ENCODE data around the gene MBD1. TPM values are rescaled to one million over a fixed set of nuclear protein-coding genes. Genes with fewer than 3 reads are reported as not detected.
"Not testable (repeated sequence)": the region's sequence is repeated elsewhere in the genome, so short reads cannot be mapped to it uniquely, and the experiment has no call there.

The MBD1 gene
- total and polyA plus RNA-seq, 3 experiments from 2014 or later: 38.7 to 99.2 (median 83.0) TPM

DNA sequence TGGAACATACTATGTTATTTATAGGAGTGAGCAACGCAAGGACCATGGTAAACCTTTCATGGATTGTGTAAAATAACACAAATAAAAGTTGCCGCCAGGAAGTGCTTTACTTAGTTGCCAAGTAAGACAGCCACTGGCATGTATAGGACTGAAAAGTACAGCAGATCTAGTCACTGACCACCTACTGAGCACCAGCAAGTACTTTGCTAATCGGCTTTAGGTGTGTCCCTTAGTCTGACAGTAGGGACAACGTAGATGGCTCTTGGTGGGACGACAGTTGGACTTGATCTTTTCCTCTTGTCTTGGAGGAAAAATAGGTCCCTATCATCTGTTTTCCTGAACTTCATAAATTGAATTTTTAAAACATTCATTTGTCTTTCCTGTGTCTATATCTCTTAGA is 19.8 kb upstream of the MBD1 start:
- Mint-ChIP-seq H3K9me3 (peaks cover 0 to 4% (median 2%) of the 10 kb centered on the region in 5 donors), H3K36me3 (peaks cover 0 to 4% (median 0%) of the 10 kb centered on the region in 3 donors), H3K4me3 (no peak overlapping the region), H3K27me3 (peaks cover 36 to 57% of the 10 kb centered on the region in 2 donors), H3K27ac (no peak overlapping the region), H3K4me1 (peaks cover 6 to 12% (median 8%) of the 10 kb centered on the region in 3 donors)
- no peak overlapping the region for H3K27ac ChIP-seq (ENCODE audit: low read depth, low read length)
- ChIA-PET CTCF (no interaction called here), POLR2A (no interaction called here)
- H3K36me3 ChIP-seq (ENCODE audit: insufficient read depth, low read length): no peaks in the 10 kb centered on the region
- DNase-seq: no peak
- peaks cover 13% of the 10 kb centered on the region for H3K4me1 ChIP-seq (ENCODE audit: insufficient read depth, low read length)
- peaks cover 9% of the 10 kb centered on the region for H3K27me3 ChIP-seq (ENCODE audit: insufficient read depth, low read length, poor library complexity, severe bottlenecking)
- no peaks in the 10 kb centered on the region for H3K9me3 ChIP-seq (ENCODE audit: low read length)
- no peak overlapping the region for H3K4me3 ChIP-seq (ENCODE audit: low read length)

DNA sequence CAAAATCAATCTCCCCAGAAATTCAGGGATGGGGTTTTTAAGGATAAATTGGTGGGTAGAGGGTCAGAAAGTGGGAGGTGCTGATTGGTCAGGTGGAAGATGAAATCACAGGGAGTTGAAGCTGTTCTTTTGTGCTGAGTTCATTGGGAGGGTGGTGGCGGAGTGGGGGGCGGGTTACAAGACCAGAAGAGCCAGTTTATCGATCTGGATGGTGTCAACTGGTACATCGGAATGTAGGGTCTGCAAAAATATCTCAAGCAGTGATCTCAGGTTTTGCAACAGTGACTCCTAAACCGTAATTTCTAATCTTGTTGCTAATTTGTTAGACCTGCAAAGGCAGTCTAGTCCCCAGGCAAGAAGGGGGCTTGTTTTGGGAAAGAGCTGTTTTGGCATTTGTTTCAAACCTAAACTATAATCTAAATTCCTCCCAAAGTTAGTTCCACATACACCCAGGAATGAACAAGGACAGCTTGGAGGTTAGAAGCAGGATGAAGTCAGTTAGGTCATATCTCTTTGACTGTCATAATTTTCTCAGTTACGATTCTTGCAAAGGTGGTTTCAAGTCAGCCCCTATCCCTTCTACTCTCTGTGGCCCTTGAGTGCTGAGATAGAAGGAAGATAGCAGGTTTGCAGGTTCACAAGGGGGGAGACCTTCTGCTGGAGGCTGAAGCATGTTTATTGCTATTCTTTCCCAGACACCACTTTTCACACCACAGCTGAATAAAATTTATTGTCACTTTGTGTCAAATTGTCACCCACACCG is 18.5 kb upstream of the MBD1 start:
- H3K27me3 ChIP-seq (ENCODE audit: insufficient read depth, low read length, poor library complexity, severe bottlenecking): peaks cover 9% of the 10 kb centered on the region
- peaks cover 32 to 50% of the 10 kb centered on the region in 2 donors for H3K27me3 Mint-ChIP-seq

DNA sequence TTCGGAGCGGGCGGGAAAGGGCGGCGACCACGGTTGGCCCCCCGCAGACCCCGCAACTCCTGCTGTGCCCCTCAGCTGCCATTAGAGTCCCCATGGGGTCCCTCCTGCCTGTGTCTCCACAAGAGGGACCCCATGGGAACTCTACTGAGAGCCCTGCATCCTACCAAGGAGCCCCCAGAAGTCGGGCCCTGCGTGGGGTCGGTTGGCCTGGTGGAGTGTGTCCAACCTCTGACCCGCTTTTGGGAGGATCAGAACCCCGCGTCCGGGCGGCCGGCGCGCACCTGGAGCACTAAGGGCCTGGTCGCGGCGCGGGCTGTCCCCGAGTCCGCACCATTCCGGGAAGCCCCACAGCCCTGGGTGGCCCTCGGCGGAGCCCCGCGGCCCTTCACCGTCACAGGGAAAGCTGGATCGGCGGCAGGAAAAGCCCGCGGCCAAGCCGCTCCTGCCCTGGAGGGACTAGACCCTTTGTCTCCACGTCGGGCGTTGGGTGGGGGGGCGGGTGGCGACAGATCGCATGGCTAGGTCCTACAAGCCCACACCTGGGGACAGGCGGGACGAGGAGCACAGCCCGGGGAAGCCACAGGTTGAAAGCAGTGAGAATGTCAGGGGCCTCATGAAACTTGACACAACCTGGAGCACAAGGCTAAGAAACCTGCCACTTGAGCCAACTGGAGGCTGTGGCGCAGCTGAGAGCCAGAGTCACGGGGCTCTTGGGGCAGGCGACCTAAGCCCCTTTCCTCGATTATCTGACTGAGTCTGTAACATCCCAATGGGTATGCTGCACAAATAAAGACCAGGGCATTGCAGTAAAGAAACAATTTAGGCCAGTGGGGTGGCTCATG is 17.3 kb upstream of the MBD1 start:
- Mint-ChIP-seq H3K27me3 (peaks cover 28 to 39% of the 10 kb centered on the region in 2 donors), H3K4me1 (peaks cover 6 to 12% (median 8%) of the 10 kb centered on the region in 3 donors), H3K36me3 (no peaks in the 10 kb centered on the region), H3K9me3 (no peaks in the 10 kb centered on the region), H3K4me3 (peak overlapping the region; percentile 28 to 86 (median 80)), H3K27ac (no peak overlapping the region)
- H3K27ac ChIP-seq (ENCODE audit: low read depth, low read length): no peak overlapping the region
- DNase-seq: no peak
- no peaks in the 10 kb centered on the region for H3K36me3 ChIP-seq (ENCODE audit: insufficient read depth, low read length)
- H3K4me3 ChIP-seq (ENCODE audit: low read length): peak overlapping the region; percentile 52
- CTCF ChIA-PET: interaction anchor here (0.9 kb wide), 1 partner anchor 9 kb away, joined by 6 read pairs; no protein-coding TSS in a partner anchor
- POLR2A ChIA-PET: interaction anchor here (0.8 kb wide), 1 partner anchor 10 kb away, joined by 4 read pairs; no protein-coding TSS in a partner anchor
- no peaks in the 10 kb centered on the region for H3K9me3 ChIP-seq (ENCODE audit: low read length)
- peaks cover 13% of the 10 kb centered on the region for H3K4me1 ChIP-seq (ENCODE audit: insufficient read depth, low read length)
- peaks cover 9% of the 10 kb centered on the region for H3K27me3 ChIP-seq (ENCODE audit: insufficient read depth, low read length, poor library complexity, severe bottlenecking)

More for the DNA sequence above, 18.5 kb upstream of the MBD1 start:
- H3K4me3 Mint-ChIP-seq: peak overlapping the region in 2 of 7 donors; percentile 3 to 11
- Histone ChIP-seq H3K9me3 (ENCODE audit: low read length) (no peaks in the 10 kb centered on the region), H3K4me3 (ENCODE audit: low read length) (no peak overlapping the region), H3K36me3 (ENCODE audit: insufficient read depth, low read length) (no peaks in the 10 kb centered on the region), H3K4me1 (ENCODE audit: insufficient read depth, low read length) (peaks cover 13% of the 10 kb centered on the region), H3K27ac (ENCODE audit: low read depth, low read length) (no peak overlapping the region)
- ChIA-PET CTCF (interaction anchor here (1.4 kb wide), 1 partner anchor 58 kb away, joined by 4 read pairs; no protein-coding TSS in a partner anchor), POLR2A (no interaction called here)
- no peaks in the 10 kb centered on the region for H3K9me3 Mint-ChIP-seq
- DNase-seq: no peak
- peaks cover 6 to 12% (median 8%) of the 10 kb centered on the region in 3 donors for H3K4me1 Mint-ChIP-seq
- H3K27ac Mint-ChIP-seq: no peak overlapping the region
- no peaks in the 10 kb centered on the region for H3K36me3 Mint-ChIP-seq

DNA sequence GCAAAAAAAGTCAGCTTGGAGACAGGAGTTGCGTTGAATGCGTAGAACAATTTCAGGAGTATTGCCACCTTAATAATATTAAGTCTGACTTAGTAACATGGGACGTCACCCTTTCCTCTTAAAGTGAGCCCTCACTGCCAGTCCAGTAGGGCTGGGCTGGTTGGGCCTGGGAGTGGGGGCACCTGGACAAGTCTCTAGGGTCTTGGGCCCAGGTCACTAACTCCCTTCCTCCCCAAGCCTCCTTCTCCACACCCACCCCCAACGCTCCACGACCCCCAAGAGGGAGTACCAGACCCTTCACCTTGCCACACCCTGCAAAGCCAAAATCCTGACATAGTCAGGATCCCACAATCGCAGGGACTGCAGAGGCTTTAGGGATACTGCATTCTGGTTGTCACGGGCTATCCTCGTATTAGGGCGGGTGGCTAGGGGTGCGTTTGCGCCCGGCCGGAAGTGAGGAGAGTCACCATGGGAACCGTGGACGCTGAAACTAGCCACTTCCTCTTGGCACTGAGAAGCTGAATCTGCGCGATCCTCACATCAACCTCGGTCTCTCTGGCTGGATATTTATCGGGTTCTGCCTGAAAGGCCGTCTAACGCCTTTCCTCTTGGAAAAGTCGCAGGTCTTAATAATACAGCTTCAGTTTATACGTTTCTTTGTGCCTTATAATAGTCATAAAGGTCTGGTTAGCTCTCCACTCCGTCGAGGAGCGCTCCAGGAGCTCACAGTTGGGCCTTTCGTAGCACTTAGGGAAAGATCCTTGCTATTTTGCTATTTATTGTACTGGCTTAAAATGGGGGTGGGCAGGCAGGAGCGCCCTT is 16.5 kb upstream of the MBD1 start:
- peak overlapping the region; percentile 49 to 86 (median 80) for H3K4me3 Mint-ChIP-seq
- peaks cover 25 to 31% of the 10 kb centered on the region in 2 donors for H3K27me3 Mint-ChIP-seq
- CTCF ChIA-PET: interaction anchor here (0.8 to 0.9 kb wide), 2 partner anchors 9 to 670 kb away, joined by 3 to 6 read pairs; partner anchors contain the start of gene ELAC1
- no peaks in the 10 kb centered on the region for H3K9me3 Mint-ChIP-seq
- DNase-seq: peak; percentile 42 to 85 (median 63)
- peaks cover 9% of the 10 kb centered on the region for H3K27me3 ChIP-seq (ENCODE audit: insufficient read depth, low read length, poor library complexity, severe bottlenecking)
- peak overlapping the region; percentile 52 for H3K4me3 ChIP-seq (ENCODE audit: low read length)
- H3K4me1 Mint-ChIP-seq: peaks cover 6 to 12% (median 8%) of the 10 kb centered on the region in 3 donors
- H3K9me3 ChIP-seq (ENCODE audit: low read length): no peaks in the 10 kb centered on the region
- H3K4me1 ChIP-seq (ENCODE audit: insufficient read depth, low read length): peaks cover 13% of the 10 kb centered on the region
- H3K27ac ChIP-seq (ENCODE audit: low read depth, low read length): no peak overlapping the region
- H3K36me3 ChIP-seq (ENCODE audit: insufficient read depth, low read length): no peaks in the 10 kb centered on the region
- H3K27ac Mint-ChIP-seq: peak overlapping the region in 3 of 8 donors; percentile 29 to 95 (median 74)
- POLR2A ChIA-PET: interaction anchor here (0.8 kb wide), 1 partner anchor 9 kb away, joined by 4 read pairs; no protein-coding TSS in a partner anchor
- no peaks in the 10 kb centered on the region for H3K36me3 Mint-ChIP-seq

DNA sequence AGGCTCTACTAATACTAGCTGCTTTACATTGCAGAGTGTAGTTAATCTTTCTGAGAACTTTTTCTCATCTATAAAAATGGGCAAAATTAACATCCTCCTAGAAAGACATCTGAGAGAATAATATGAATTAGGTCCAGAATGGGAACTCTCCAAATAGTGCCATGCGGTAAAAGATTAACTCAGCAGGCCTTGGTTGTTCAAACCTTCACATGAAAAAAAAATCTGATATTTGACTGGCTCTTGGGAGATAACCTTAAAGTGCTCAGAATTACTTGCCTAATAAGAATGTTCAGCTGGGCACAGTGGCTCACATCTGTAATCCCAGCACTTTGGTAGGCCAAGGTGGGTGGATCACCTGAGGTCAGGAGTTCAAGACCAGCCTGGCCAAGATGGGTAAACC is 11.7 kb upstream of the MBD1 start:
- DNase-seq: no peak
- Mint-ChIP-seq H3K36me3 (peaks cover 0 to 1% (median 0%) of the 10 kb centered on the region in 3 donors), H3K27me3 (peaks cover 1 to 11% of the 10 kb centered on the region in 2 donors), H3K9me3 (no peaks in the 10 kb centered on the region), H3K4me3 (peak overlapping the region in 1 of 7 donors; percentile 43), H3K4me1 (peaks cover 6 to 12% (median 12%) of the 10 kb centered on the region in 3 donors), H3K27ac (no peak overlapping the region)
- ChIA-PET CTCF (interaction anchor here (1.4 kb wide), 1 partner anchor 27 kb away, joined by 3 read pairs; the partner anchor contains the start of gene CFAP53), POLR2A (no interaction called here)
- H3K9me3 ChIP-seq (ENCODE audit: low read length): no peaks in the 10 kb centered on the region
- H3K27ac ChIP-seq (ENCODE audit: low read depth, low read length): no peak overlapping the region
- peaks cover 8% of the 10 kb centered on the region for H3K4me1 ChIP-seq (ENCODE audit: insufficient read depth, low read length)
- no peaks in the 10 kb centered on the region for H3K27me3 ChIP-seq (ENCODE audit: insufficient read depth, low read length, poor library complexity, severe bottlenecking)
- H3K36me3 ChIP-seq (ENCODE audit: insufficient read depth, low read length): no peaks in the 10 kb centered on the region
- H3K4me3 ChIP-seq (ENCODE audit: low read length): no peak overlapping the region

DNA sequence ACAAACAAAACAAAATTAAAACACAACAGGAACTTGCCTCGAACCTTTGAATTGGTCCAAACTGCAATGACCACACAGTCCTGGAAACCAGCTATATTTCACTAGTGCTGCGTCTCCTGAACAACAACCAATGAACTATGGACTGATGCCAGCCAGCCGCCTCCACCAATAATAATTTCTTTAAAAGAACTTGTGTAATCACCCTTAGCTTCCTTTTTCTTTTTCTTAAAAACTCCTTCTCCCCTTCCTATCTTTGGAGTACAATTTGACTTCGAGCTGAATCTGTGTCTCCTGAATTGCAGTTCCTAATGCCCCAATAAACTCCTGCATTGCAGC is 7.8 kb upstream of the MBD1 start:
- CTCF ChIA-PET: interaction anchor here (0.9 to 1.4 kb wide), 3 partner anchors 21 to 68 kb away, joined by 3 to 4 read pairs (median 4); partner anchors contain the start of gene CFAP53
- Histone ChIP-seq H3K27me3 (ENCODE audit: insufficient read depth, low read length, poor library complexity, severe bottlenecking) (no peaks in the 10 kb centered on the region), H3K27ac (ENCODE audit: low read depth, low read length) (no peak overlapping the region), H3K4me3 (ENCODE audit: low read length) (no peak overlapping the region), H3K4me1 (ENCODE audit: insufficient read depth, low read length) (peaks cover 9% of the 10 kb centered on the region), H3K36me3 (ENCODE audit: insufficient read depth, low read length) (no peaks in the 10 kb centered on the region), H3K9me3 (ENCODE audit: low read length) (no peaks in the 10 kb centered on the region)
- Mint-ChIP-seq H3K27me3 (no peaks in the 10 kb centered on the region), H3K27ac (peak overlapping the region; percentile 53 to 90 (median 80)), H3K4me3 (peak overlapping the region; percentile 56 to 82 (median 71)), H3K9me3 (no peaks in the 10 kb centered on the region), H3K36me3 (peaks cover under 1 to 37% (median 6%) of the 10 kb centered on the region in 3 donors), H3K4me1 (peaks cover 21 to 31% (median 24%) of the 10 kb centered on the region in 3 donors)
- POLR2A ChIA-PET: no interaction called here
- DNase-seq: no peak

DNA sequence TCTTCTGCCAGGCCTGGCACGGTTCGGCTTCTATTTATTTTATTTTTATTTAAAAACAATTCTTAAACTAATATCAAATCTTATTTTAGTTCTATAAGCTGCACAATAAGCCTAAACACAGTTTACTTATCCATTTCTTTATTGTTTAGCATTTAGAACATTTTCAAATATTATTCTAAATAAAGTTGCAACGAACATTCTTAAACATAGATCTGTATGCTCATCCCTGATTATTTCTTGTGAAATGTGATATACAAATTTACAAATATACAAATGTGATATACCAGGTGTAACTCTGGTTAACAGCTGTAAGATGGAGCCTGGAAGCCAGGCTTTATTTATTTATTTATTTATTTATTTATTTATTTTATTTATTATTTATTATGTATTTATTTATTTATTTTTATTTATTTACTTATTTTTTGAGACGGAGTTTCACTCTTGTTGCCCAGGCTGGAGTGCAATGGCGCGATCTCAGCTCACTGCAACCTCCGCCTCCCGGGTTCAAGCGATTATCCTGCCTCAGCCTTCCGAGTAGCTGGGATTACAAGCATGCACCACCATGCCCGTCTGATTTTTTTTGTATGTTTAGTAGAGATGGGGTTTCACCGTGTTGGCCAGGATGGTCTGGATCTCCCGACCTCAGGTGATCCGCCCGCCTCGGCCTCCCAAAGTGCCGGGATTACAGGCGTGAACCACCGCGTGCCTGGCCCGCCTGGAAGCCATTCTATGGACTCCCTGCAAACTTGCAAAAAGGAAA is 7.2 kb upstream of the MBD1 start:
- not testable (repeated sequence) for H3K27me3 ChIP-seq (ENCODE audit: insufficient read depth, low read length, poor library complexity, severe bottlenecking); H3K9me3 ChIP-seq (ENCODE audit: low read length); H3K27me3 Mint-ChIP-seq; H3K36me3 ChIP-seq (ENCODE audit: insufficient read depth, low read length); DNase-seq; H3K9me3 Mint-ChIP-seq; H3K4me1 ChIP-seq (ENCODE audit: insufficient read depth, low read length)
- Mint-ChIP-seq H3K27ac (peak overlapping the region; percentile 84 to 100 (median 100)), H3K4me3 (peak overlapping the region; percentile 89 to 99 (median 96)), H3K4me1 (peaks cover 23 to 34% (median 28%) of the 10 kb centered on the region in 3 donors), H3K36me3 (peaks cover 6 to 43% (median 9%) of the 10 kb centered on the region in 3 donors)
- CTCF ChIA-PET: interaction anchor here (0.9 to 1.4 kb wide), 2 partner anchors 22 to 69 kb away, joined by 3 to 4 read pairs; partner anchors contain the start of gene CFAP53
- peak overlapping the region; percentile 97 for H3K27ac ChIP-seq (ENCODE audit: low read depth, low read length)
- POLR2A ChIA-PET: interaction anchor here (0.8 to 1.0 kb wide), 2 partner anchors 10 to 20 kb away, joined by 3 to 4 read pairs; no protein-coding TSS in a partner anchor
- H3K4me3 ChIP-seq (ENCODE audit: low read length): peak overlapping the region; percentile 98
